Calu3 (cell line): ENCODE measurements around the gene OGFOD3. TPM values are rescaled to one million over a fixed set of nuclear protein-coding genes. Genes with fewer than 3 reads are reported as not detected.
A peak's percentile ranks its signal among the peaks of the same experiment; 100 is the strongest.

Experiments
- BruUV-seq: library from RNA; stranded (reverse); fragments of 400-500 nt; replicated peaks from 2 replicates; lab custom pipeline; 2021; lab: Mats Ljungman, UMichigan
- CTCF ChIA-PET: fragments of 300-600 bp; sonication (Branson Sonifier 250); formaldehyde crosslinking; loops from one replicate; lab custom pipeline; 2022; ENCODE audit warnings: antibody characterized with exemption; lab: Charles Lee
- DNase-seq: peaks from one replicate; pipeline ENCODE4 v3.0.0; 2022
- H3K27ac Mint-ChIP-seq: one replicate; pipeline ENCODE4 v1.8.0; 2022; ENCODE audit warnings: mixed read lengths; ENCODE audit not compliant: unreplicated experiment
- H3K27me3 Mint-ChIP-seq: one replicate; pipeline ENCODE4 v1.8.0; 2022; ENCODE audit warnings: mixed read lengths; ENCODE audit not compliant: unreplicated experiment
- H3K36me3 Mint-ChIP-seq: one replicate; pipeline ENCODE4 v1.8.0; 2022; ENCODE audit warnings: mild to moderate bottlenecking, moderate library complexity, mixed read lengths; ENCODE audit not compliant: insufficient read depth, unreplicated experiment
- H3K4me1 Mint-ChIP-seq: one replicate; pipeline ENCODE4 v1.8.0; 2022; ENCODE audit warnings: mild to moderate bottlenecking, low read depth, mixed read lengths; ENCODE audit not compliant: unreplicated experiment
- H3K4me3 Mint-ChIP-seq: one replicate; pipeline ENCODE4 v1.8.0; 2022; ENCODE audit warnings: mild to moderate bottlenecking, low read depth, moderate library complexity, mixed read lengths; ENCODE audit not compliant: unreplicated experiment
- H3K9me3 Mint-ChIP-seq: one replicate; pipeline ENCODE4 v1.8.0; 2022; ENCODE audit warnings: low read depth, mixed read lengths; ENCODE audit not compliant: unreplicated experiment
- intact Hi-C: fragments of 100-400 bp; cut with micrococcal nuclease; formaldehyde crosslinking; loops from one replicate; pipeline ENCODE4 v1.10.0; 2022; ENCODE audit not compliant: unreplicated experiment
- total RNA-seq: library from RNA; stranded (reverse); gene quantifications from 2 replicates; pipeline ENCODE4 v1.2.3, GENCODE V29; 2022
- TF ChIP-seq, protein P1 (sequence below): fragments of 200-600 bp; IDR thresholded peaks from one replicate; pipeline ENCODE4 v1.8.0; 2022; ENCODE audit warnings: antibody characterized with exemption; ENCODE audit not compliant: unreplicated experiment

The OGFOD3 gene
- total RNA-seq, 1 experiment from 2014 or later = 29.0 TPM

DNA sequence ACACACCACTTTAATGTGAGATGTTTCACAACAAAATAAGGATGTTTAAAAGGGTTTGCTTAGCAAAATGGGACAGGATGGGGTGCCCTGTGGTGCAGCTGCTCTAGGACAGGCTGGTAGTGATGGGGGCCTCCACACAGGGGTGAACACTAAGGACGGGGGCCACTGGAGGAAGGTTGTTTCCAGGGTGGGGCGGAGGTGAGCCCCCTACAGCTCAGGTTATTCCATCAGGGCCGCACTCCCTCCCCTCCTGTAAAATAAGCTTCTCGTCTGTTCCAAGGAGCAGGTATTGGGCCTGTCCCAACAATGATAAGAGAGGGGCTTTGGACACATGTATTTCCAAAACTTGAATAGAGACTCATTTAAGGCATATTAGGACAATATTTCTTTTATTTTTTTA, 2.1 kb downstream of the OGFOD3 start:
- TF ChIP-seq, protein P1, sequence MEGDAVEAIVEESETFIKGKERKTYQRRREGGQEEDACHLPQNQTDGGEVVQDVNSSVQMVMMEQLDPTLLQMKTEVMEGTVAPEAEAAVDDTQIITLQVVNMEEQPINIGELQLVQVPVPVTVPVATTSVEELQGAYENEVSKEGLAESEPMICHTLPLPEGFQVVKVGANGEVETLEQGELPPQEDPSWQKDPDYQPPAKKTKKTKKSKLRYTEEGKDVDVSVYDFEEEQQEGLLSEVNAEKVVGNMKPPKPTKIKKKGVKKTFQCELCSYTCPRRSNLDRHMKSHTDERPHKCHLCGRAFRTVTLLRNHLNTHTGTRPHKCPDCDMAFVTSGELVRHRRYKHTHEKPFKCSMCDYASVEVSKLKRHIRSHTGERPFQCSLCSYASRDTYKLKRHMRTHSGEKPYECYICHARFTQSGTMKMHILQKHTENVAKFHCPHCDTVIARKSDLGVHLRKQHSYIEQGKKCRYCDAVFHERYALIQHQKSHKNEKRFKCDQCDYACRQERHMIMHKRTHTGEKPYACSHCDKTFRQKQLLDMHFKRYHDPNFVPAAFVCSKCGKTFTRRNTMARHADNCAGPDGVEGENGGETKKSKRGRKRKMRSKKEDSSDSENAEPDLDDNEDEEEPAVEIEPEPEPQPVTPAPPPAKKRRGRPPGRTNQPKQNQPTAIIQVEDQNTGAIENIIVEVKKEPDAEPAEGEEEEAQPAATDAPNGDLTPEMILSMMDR = no peak
- BruUV-seq = no TSS peak
- no peaks in the 10 kb centered on the region for H3K27me3 Mint-ChIP-seq
- H3K27ac Mint-ChIP-seq = no peak overlapping the region
- H3K9me3 Mint-ChIP-seq = no peaks in the 10 kb centered on the region
- H3K4me1 Mint-ChIP-seq = no peaks in the 10 kb centered on the region
- intact Hi-C loops = no loop called here
- CTCF ChIA-PET = no interaction called here
- no peak overlapping the region for H3K4me3 Mint-ChIP-seq
- H3K36me3 Mint-ChIP-seq = peaks cover 18% of the 10 kb centered on the region
- no peak for DNase-seq

DNA sequence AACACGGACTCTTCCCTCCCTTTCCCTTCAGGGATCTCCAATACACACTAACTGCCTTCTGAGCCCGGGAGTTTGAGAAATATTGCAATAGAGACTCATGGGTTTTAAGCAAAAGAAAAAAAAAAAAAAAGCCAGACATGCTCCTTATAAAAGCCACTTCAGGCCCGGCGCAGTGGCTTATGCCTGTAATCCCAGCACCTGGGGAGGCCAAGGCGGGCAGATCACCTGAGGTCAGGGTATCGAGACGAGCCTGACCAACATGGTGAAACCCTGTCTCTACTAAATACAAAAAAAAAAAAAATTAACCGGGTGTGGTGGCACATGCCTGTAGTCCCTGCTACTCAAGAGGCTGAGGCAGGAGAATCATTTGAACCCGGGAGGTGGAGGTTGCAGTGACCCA, 2.6 kb downstream of the OGFOD3 start:
- intact Hi-C loops = no loop called here
- no peaks in the 10 kb centered on the region for H3K9me3 Mint-ChIP-seq
- CTCF ChIA-PET = no interaction called here
- no TSS peak for BruUV-seq
- H3K27me3 Mint-ChIP-seq = no peaks in the 10 kb centered on the region
- TF ChIP-seq, protein P1 = no peak
- DNase-seq = no peak
- peaks cover 18% of the 10 kb centered on the region for H3K36me3 Mint-ChIP-seq
- no peaks in the 10 kb centered on the region for H3K4me1 Mint-ChIP-seq
- H3K4me3 Mint-ChIP-seq = no peak overlapping the region
- H3K27ac Mint-ChIP-seq = no peak overlapping the region

DNA sequence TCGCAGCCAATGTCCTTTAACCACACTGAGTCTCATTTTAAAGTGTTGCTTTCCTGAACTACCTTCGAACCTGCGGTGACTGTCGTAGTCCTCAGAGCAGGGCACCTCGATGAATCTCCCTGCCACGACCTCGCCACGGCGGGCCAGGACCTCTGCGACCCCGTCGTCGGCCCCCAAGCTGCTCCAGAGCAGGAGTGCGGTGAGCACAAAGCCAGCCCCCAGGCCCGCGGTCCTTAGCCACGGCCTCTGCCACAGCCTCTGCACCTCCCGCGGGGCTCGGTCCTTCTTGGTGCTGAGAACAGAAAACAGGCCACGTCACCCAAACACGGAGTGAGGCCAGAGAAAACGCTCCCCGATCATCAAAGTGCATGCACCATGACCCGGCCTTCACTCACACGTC, 3.0 kb downstream of the OGFOD3 start:
- no peaks in the 10 kb centered on the region for H3K4me1 Mint-ChIP-seq
- peaks cover 18% of the 10 kb centered on the region for H3K36me3 Mint-ChIP-seq
- H3K27ac Mint-ChIP-seq = no peak overlapping the region
- H3K4me3 Mint-ChIP-seq = no peak overlapping the region
- no peaks in the 10 kb centered on the region for H3K9me3 Mint-ChIP-seq
- no peaks in the 10 kb centered on the region for H3K27me3 Mint-ChIP-seq
- CTCF ChIA-PET = no interaction called here
- TF ChIP-seq, protein P1 = no peak
- DNase-seq = no peak
- BruUV-seq = no TSS peak
- intact Hi-C loops = no loop called here

DNA sequence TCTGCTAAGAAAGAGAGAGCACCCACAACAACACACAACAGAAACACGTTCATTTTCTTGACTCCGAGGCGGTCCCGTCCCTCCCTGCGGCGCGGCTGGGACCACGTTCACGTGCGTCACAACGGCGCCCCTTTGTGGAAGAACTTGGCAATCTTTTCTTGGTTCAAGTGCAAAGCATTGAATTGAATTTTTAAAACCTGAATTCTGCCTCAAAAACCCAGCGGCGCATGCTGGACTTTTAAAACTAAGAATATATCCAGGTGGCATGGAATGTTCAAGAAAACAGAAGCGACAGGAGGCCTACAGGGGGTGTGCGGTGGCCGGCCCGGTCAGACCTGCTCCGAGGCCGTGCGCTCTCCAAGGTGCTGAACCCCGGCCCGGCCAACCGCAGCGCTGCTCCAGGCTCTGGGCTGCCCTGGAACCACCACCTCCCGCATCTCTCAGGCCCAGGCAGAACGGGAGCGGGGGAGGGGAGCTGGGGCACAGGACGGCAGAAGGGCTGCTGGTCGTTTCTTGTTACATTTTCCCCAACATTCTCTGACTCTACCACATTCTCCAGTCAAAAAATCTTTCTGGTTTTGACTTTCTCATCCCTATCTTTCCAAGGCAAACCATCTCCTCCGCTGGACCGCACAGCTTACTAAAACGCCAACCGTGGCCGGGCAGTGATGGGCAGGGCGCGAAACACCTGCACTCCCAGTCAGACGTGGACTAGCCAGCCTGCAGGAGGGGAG, 3.7 kb downstream of the OGFOD3 start:
- no peaks in the 10 kb centered on the region for H3K9me3 Mint-ChIP-seq
- BruUV-seq = no TSS peak
- H3K4me3 Mint-ChIP-seq = no peak overlapping the region
- no peak overlapping the region for H3K27ac Mint-ChIP-seq
- H3K36me3 Mint-ChIP-seq = peaks cover 18% of the 10 kb centered on the region
- CTCF ChIA-PET = no interaction called here
- H3K27me3 Mint-ChIP-seq = no peaks in the 10 kb centered on the region
- intact Hi-C loops = loop anchor here (5.0 kb wide), 1 partner anchor 62 kb away; no protein-coding TSS in a partner anchor
- DNase-seq = peak; percentile 62
- TF ChIP-seq, protein P1 = peak; percentile 26
- H3K4me1 Mint-ChIP-seq = no peaks in the 10 kb centered on the region
